ENCODE data around the gene RERE. TPM values are rescaled to one million over a fixed set of nuclear protein-coding genes. Genes with fewer than 3 reads are reported as not detected.
"Not testable (repeated sequence)": the region's sequence is repeated elsewhere in the genome, so short reads cannot be mapped to it uniquely, and the experiment has no call there.

The RERE gene
- total RNA-seq, 2 donors from 2014 or later = 48.0 to 50.5 TPM

DNA sequence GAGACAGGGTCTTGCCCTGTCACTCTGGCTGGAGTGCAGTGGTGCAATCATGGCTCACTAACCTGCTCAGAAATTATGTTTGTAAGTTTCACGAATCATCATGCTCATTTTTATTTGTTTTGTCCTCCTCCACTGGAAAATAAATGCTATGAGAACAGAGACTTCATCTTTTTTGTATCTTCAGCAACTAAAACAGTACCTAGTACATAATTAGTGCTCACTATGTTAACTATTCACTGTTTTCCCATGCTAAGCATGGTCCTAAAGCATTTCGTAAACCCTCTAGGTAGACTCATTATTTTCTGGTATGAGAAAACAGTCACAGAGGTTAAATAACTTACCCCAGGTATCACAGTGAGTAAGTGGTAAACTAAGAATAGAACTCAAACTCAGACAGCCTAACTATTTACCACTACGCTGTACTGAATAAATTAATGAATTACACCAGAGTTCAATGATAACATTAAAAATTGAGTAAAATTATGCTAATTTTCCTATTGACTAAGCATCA lies 118.4 kb downstream of the RERE start:
- no peaks in the 10 kb centered on the region for H3K9me3 Mint-ChIP-seq
- H3K4me3 Mint-ChIP-seq = no peak overlapping the region
- peaks cover 6% of the 10 kb centered on the region for H3K36me3 Mint-ChIP-seq (ENCODE audit: low read depth)
- H3K27ac Mint-ChIP-seq = no peak overlapping the region
- H3K27me3 Mint-ChIP-seq = peaks cover 21% of the 10 kb centered on the region
- peaks cover 23% of the 10 kb centered on the region for H3K4me1 Mint-ChIP-seq
- ATAC-seq (replicated peaks) = no peak

DNA sequence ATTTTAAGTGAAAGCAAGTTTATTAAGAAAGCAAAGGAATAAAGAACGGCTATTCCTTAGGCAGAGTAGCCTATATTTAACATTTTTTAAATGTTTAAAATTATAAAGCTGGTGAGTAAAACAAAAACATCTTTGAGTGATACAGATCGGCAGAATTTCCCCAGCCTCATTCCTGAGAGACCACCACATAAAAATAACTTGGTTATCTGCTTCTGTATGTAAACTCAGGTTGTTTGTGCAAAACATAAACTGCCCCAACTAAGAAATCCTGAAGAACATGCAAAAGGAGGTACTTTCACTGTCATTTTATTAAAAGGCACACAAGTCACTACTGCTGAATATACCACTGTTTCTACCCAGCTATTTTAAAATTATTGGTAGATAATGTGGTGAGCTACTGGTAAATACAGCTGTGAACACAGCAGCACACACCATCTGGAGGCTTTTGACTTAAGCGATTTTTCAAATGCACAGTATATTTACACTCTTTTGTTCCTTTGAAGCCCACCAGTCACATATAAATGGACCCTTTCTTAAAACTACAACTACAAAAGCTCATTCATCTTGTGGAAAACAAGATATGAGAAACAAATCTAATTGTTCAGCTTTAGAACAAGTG lies 119.3 kb downstream of the RERE start:
- H3K27ac Mint-ChIP-seq = no peak overlapping the region
- H3K9me3 Mint-ChIP-seq = no peaks in the 10 kb centered on the region
- H3K27me3 Mint-ChIP-seq = peaks cover 14% of the 10 kb centered on the region
- peaks cover 6% of the 10 kb centered on the region for H3K36me3 Mint-ChIP-seq (ENCODE audit: low read depth)
- peaks cover 18% of the 10 kb centered on the region for H3K4me1 Mint-ChIP-seq
- H3K4me3 Mint-ChIP-seq = no peak overlapping the region
- no peak for ATAC-seq (replicated peaks)

DNA sequence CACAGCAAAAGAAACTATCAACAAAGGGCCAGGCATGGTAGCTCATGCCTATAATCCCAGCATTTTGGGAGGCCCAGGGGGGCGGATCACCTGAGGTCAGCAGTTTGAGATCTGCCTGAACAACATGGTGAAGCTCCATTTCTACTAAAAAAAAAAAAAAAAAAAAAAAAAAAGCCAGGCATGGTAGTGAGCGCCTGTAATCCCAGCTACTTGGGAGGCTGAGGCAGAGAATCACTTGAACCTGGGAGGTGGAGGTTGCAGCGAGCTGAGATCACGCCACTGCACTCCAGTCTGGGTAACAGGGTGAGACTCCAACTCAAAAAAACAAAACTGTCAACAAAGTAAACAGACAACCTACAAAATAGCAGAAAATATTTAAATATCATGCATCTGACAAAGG lies 122.0 kb downstream of the RERE start:
- not testable (repeated sequence) for H3K27me3 Mint-ChIP-seq; H3K4me3 Mint-ChIP-seq; H3K4me1 Mint-ChIP-seq; H3K9me3 Mint-ChIP-seq; H3K36me3 Mint-ChIP-seq (ENCODE audit: low read depth); H3K27ac Mint-ChIP-seq; ATAC-seq (replicated peaks)

DNA sequence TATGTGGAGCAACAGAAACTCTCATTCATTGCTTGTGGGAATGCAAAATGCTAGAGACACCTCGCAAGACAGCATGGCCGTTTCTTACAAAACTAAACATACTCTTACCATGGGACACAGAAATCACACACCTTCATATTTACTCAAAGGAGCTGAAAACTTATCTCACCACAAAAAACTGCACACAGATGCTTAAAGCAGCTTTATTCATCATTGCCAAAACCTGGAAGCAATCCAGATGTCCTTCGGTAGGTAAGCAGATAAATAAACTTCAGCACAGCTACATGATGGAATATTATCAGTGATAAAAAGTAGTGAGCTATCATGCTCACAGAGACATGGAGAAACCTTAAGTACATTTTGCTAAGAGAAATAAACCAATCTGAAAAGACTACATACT lies 124.3 kb downstream of the RERE start:
- no peak for ATAC-seq (replicated peaks)
- Mint-ChIP-seq H3K27me3 (no peaks in the 10 kb centered on the region), H3K27ac (no peak overlapping the region), H3K4me1 (no peaks in the 10 kb centered on the region), H3K36me3 (ENCODE audit: low read depth) (no peaks in the 10 kb centered on the region), H3K4me3 (no peak overlapping the region), H3K9me3 (no peaks in the 10 kb centered on the region)

DNA sequence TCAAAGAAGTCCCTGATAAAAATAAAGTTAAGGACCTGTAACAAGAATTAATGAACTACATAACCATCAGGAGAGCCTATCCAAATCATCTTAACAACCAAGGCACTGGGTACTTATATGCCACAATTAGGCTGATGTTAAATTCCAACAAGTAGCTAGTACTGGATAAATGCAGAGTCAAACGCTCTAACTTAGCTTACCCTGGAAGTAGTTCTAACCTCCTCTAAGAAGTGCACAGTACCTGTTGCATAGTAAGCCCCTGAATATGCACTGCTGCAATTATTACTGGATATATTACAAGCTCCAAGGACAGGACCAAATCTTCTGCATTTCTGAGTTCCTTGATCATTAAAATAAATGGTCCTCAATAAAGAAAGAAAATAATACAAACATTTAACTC lies 125.8 kb downstream of the RERE start:
- Mint-ChIP-seq H3K27me3 (no peaks in the 10 kb centered on the region), H3K36me3 (ENCODE audit: low read depth) (no peaks in the 10 kb centered on the region), H3K4me3 (no peak overlapping the region), H3K27ac (no peak overlapping the region), H3K4me1 (no peaks in the 10 kb centered on the region), H3K9me3 (no peaks in the 10 kb centered on the region)
- ATAC-seq (replicated peaks) = no peak

DNA sequence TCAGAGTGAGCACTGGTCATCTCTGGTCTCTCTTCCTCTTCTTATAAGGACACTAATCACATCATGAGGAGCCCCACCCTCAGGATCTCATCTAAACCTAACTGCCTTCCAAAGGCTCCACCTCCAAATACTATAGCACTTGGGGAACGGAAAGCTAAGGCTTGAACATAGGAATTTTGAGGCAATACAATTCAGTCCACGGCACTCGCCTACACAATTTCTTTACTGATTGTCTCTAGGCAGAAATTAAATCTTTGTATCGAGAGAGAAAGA lies 127.3 kb downstream of the RERE start:
- H3K9me3 Mint-ChIP-seq = no peaks in the 10 kb centered on the region
- H3K36me3 Mint-ChIP-seq (ENCODE audit: low read depth) = no peaks in the 10 kb centered on the region
- no peak for ATAC-seq (replicated peaks)
- H3K27me3 Mint-ChIP-seq = no peaks in the 10 kb centered on the region
- no peaks in the 10 kb centered on the region for H3K4me1 Mint-ChIP-seq
- H3K4me3 Mint-ChIP-seq = no peak overlapping the region
- no peak overlapping the region for H3K27ac Mint-ChIP-seq

DNA sequence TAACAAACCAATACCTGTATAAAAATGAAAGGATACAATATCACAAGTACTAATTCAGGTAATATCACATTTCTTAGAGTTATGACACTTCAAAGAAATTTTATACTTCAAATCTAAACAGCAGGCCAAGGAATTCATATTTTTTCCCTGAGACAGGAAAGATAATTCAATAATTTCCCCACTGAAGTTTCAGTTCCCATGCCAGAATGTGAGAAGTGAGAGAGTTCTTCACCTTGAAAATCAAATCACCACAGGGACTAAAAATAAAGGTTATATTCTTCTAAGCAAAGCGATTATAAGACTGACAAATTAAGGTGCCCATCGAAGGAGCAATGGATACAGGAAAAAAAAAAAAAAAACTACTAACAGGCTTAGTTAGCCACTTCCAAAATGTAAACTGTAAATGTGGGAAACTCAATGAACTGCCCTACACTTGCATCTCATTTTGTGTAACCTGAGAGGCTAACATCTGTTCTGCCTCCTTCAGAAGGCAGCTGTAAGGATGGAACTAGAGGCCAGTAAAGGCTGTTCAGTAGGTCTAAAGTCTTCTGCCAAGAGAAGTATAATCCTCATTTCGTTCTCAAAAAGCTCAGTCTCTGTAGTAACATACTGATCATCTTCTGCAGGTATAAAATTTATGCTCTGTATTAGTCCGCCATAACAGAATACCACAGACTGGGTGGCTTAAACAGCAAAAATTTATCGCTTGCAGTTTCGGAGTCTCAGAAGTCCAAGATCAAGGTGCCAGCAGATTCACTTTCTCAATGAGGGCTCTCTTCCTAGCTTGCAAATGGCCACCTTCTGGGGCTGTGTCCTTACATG lies 127.8 kb downstream of the RERE start:
- Mint-ChIP-seq H3K4me3 (no peak overlapping the region), H3K4me1 (no peaks in the 10 kb centered on the region), H3K36me3 (ENCODE audit: low read depth) (no peaks in the 10 kb centered on the region), H3K27me3 (no peaks in the 10 kb centered on the region), H3K9me3 (no peaks in the 10 kb centered on the region), H3K27ac (no peak overlapping the region)
- ATAC-seq (replicated peaks) = no peak

DNA sequence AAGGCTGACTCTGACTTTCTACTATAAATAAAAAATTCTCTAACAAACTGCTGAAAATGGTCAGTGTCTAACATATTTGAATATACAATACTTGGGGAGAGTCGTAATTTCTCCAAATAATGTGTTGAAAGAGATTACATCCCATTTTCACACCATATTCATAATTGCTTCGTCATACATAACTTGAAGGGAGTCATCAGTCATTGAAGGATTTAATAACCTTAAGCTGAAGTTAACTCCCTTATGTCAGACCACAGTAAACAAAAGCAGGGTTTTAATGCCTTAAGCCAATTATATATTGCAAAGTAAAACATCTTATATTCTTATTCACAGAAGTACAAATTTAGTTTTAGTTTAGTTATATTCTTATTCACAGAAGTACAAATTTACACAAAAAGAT lies 129.9 kb downstream of the RERE start:
- no peaks in the 10 kb centered on the region for H3K9me3 Mint-ChIP-seq
- H3K4me3 Mint-ChIP-seq = no peak overlapping the region
- H3K27me3 Mint-ChIP-seq = no peaks in the 10 kb centered on the region
- no peaks in the 10 kb centered on the region for H3K4me1 Mint-ChIP-seq
- H3K27ac Mint-ChIP-seq = no peak overlapping the region
- ATAC-seq (replicated peaks) = no peak
- H3K36me3 Mint-ChIP-seq (ENCODE audit: low read depth) = no peaks in the 10 kb centered on the region

DNA sequence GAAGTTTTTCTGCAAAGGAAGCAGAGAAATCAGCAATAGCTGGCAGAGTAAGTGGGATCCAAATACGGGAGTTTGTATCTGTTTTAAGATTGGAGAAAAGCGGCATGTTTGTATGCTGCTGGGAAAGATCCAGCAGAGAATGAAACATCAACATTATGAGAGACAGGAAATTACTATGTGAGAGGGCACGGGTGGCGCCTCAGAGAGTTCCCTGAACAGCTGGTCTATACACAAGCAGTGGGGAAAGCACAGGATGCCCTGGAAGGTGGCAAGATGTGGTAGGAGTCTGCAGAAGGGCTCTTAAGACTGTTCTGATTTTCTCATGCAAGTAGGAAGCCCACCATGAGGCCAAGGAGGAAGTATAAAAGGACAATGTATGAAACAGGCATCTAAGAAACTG lies 130.4 kb downstream of the RERE start:
- Mint-ChIP-seq H3K9me3 (no peaks in the 10 kb centered on the region), H3K27me3 (no peaks in the 10 kb centered on the region), H3K27ac (no peak overlapping the region), H3K36me3 (ENCODE audit: low read depth) (no peaks in the 10 kb centered on the region), H3K4me1 (peaks cover 2% of the 10 kb centered on the region), H3K4me3 (no peak overlapping the region)
- no peak for ATAC-seq (replicated peaks)

DNA sequence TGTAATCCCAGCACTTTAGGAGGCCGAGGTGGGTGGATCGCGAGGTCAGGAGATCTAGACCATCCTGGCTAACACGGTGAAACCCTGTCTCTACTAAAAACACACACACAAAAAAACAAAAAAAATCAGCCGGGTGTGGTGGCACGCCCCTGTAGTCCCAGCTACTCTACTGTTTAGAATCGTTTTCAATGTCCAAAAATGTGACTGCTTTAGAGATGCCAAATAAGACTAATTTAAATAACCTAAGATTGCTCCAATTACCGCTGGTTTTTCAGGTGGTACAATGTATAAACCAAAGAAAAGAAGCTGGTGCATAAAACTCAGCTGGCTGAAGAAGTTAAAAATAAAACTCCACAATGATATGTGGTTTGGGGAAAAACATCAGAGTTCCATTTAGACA lies 132.0 kb downstream of the RERE start:
- Mint-ChIP-seq H3K4me1 (peaks cover 6% of the 10 kb centered on the region), H3K9me3 (no peaks in the 10 kb centered on the region), H3K27me3 (no peaks in the 10 kb centered on the region), H3K4me3 (no peak overlapping the region), H3K27ac (no peak overlapping the region), H3K36me3 (ENCODE audit: low read depth) (no peaks in the 10 kb centered on the region)
- ATAC-seq (replicated peaks) = no peak

DNA sequence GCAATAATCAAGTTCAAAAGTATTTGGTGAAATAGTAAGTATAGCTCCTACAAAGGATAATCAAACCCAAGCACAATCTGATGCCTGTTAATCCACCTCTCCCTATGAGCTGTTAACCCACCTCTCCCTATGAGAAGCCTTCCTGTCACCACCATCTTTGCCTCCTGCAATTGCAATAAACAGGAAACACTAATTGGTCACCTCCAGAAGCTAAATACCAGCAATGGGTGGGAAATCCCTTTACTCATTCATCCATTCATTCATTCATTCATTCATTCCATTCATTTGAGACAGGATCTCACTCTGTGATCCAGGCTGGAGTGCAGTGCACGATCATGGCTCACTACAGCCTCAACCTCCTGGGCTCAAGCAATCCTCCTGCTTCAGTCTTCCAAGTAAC lies 132.8 kb downstream of the RERE start:
- H3K27me3 Mint-ChIP-seq = no peaks in the 10 kb centered on the region
- ATAC-seq (replicated peaks) = no peak
- H3K4me3 Mint-ChIP-seq = no peak overlapping the region
- H3K27ac Mint-ChIP-seq = no peak overlapping the region
- H3K9me3 Mint-ChIP-seq = no peaks in the 10 kb centered on the region
- no peaks in the 10 kb centered on the region for H3K36me3 Mint-ChIP-seq (ENCODE audit: low read depth)
- H3K4me1 Mint-ChIP-seq = peaks cover 6% of the 10 kb centered on the region

DNA sequence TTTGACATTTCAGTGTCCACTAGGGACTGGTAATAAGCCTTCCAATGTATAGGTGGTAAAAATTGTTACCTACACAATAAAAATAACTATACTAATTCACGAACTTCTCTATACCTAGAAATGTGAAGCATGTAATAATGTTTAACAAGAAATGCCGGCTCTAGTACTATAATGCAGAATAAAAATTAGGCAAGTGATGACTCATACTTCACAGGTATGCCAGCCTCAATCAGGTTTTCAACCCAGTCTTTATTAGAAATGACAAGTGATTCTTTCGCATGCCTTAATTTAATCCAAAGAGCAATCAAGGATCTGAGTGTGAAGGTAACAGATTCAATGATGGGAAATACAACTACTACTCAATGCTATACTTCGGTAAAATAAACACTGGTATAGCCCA lies 134.9 kb downstream of the RERE start:
- Mint-ChIP-seq H3K27me3 (no peaks in the 10 kb centered on the region), H3K9me3 (no peaks in the 10 kb centered on the region), H3K4me1 (peaks cover 6% of the 10 kb centered on the region), H3K4me3 (no peak overlapping the region), H3K36me3 (ENCODE audit: low read depth) (no peaks in the 10 kb centered on the region), H3K27ac (no peak overlapping the region)
- ATAC-seq (replicated peaks) = no peak

DNA sequence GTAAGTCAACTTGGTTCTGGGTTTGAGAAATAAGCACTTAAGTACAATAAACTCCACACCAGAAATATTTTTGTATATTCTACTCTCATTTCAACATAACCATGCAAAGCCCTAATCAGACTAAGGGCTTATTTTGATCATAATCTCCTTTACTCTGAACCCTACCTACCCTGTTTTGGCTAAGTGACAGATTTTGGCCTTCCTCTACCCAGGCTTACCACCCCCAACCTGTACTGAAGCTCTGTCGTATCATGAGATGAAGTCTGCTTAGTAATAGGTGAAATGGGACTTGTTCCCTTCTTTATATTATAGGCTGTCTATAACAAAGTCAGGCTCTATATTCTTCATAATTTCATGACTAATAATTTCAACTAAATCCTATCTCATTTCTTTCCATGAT lies 135.5 kb downstream of the RERE start:
- no peak overlapping the region for H3K4me3 Mint-ChIP-seq
- ATAC-seq (replicated peaks) = no peak
- peaks cover 6% of the 10 kb centered on the region for H3K4me1 Mint-ChIP-seq

DNA sequence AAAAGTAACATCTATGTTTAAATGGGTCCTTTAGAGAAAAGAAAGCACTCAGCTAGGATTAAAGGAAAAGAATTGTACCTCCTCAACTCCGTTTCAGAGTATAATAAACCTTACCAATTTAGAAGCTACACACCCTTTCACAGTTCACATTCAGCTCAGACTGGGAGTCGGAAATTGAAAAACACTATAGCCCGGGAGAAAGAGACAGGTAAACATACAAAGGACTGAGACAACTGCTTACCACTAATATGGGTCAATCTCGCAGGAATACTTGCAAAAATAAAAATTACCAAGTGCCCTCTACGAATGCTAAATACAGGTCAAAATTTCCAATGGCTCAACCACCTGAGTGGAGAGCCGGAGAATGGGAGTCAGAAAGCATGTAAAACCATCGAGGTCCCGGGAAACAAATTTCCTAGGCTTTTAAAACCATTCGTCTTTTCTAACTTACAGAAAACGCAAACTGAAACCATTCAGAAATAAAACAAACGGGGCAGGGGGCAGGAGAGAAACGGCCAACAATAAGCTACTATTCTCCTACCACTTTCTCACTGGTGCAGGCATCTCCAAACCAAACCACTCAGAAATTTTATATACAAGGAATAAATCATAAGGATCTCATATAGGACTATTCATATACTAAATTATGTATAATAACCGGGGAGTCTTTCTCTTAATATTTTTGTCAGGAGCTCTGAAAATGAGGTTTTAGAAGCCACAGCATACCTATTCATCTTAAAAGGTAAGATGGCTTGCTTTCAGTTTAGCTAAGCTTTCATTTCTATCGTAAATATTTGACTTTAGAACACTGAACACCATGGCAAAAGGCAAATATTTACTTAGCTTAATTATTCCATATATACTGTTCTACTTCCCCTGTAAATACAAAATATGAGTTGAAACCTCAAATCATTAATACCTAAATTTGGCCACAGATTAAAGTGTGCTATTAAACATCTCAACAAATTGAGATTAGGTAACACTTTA lies 136.5 kb downstream of the RERE start:
- no peaks in the 10 kb centered on the region for H3K27me3 Mint-ChIP-seq
- no peak overlapping the region for H3K27ac Mint-ChIP-seq
- peak; percentile 25 for ATAC-seq (replicated peaks)
- H3K9me3 Mint-ChIP-seq = no peaks in the 10 kb centered on the region
- no peaks in the 10 kb centered on the region for H3K36me3 Mint-ChIP-seq (ENCODE audit: low read depth)
- no peak overlapping the region for H3K4me3 Mint-ChIP-seq
- peaks cover 6% of the 10 kb centered on the region for H3K4me1 Mint-ChIP-seq

More for the DNA sequence above, 135.5 kb downstream of the RERE start:
- no peaks in the 10 kb centered on the region for H3K9me3 Mint-ChIP-seq
- H3K36me3 Mint-ChIP-seq (ENCODE audit: low read depth) = no peaks in the 10 kb centered on the region
- no peaks in the 10 kb centered on the region for H3K27me3 Mint-ChIP-seq
- no peak overlapping the region for H3K27ac Mint-ChIP-seq
